IMR-90 (cell line): ENCODE measurements around the gene CALCOCO1. TPM values are rescaled to one million over a fixed set of nuclear protein-coding genes. Genes with fewer than 3 reads are reported as not detected.
A peak's percentile ranks its signal among the peaks of the same experiment; 100 is the strongest.

Experiments used
- ATAC-seq: fragments of 200-7000 bp; cut with Tn5 transposase; 2 replicates; pipeline ENCODE4 v1.9.1; 2020; ENCODE audit warnings: low read depth, mild to moderate bottlenecking, moderate library complexity
- BruUV-seq: library from RNA; stranded (reverse); fragments of 400-500 nt; replicated peaks from 2 replicates; lab custom pipeline; 2021; lab: Mats Ljungman, UMichigan
- CTCF ChIA-PET: fragments of 300-600 bp; formaldehyde crosslinking; extraction: SDS; loops from one replicate; lab custom pipeline; 2021; ENCODE audit warnings: antibody characterized with exemption; lab: Yijun Ruan, JAX
- POLR2A ChIA-PET: fragments of 300-600 bp; sonication (Branson Sonifier 250); formaldehyde crosslinking; loops from one replicate; lab custom pipeline; 2022; ENCODE audit warnings: antibody characterized with exemption; ENCODE audit not compliant: unreplicated experiment; lab: Charles Lee
- DNase-seq: peaks from one replicate; pipeline ENCODE4 v3.0.0; 2013
- H2AFZ ChIP-seq: replicated peaks from 2 replicates; pipeline ENCODE3; 2013; ENCODE audit warnings: low read length, mild to moderate bottlenecking; ENCODE audit not compliant: poor library complexity
- H2AK5ac ChIP-seq: 2 replicates; pipeline ENCODE4 v1.6.1; 2013; ENCODE audit warnings: low read depth, low read length, inconsistent platforms
- H2AK9ac ChIP-seq: replicated peaks from 2 replicates; pipeline ENCODE3; 2013; ENCODE audit warnings: mild to moderate bottlenecking, low read depth, low read length, moderate library complexity; ENCODE audit not compliant: poor library complexity
- H2BK120ac ChIP-seq: 2 replicates; pipeline ENCODE4 v1.6.1; 2013; ENCODE audit warnings: low read depth, low read length, inconsistent platforms
- H2BK15ac ChIP-seq: 3 replicates; pipeline ENCODE4 v1.6.1; 2013; ENCODE audit warnings: low read depth, low read length, inconsistent platforms
- H2BK20ac ChIP-seq: 2 replicates; pipeline ENCODE4 v1.6.1; 2013; ENCODE audit warnings: low read depth, mild to moderate bottlenecking, inconsistent platforms, low read length, moderate library complexity
- H2BK5ac ChIP-seq: 2 replicates; pipeline ENCODE4 v1.6.1; 2013; ENCODE audit warnings: mild to moderate bottlenecking, low read depth, low read length, inconsistent platforms; ENCODE audit not compliant: poor library complexity, severe bottlenecking
- H3K14ac ChIP-seq: replicated peaks from 2 replicates; pipeline ENCODE4 v1.6.1; 2013; ENCODE audit warnings: low read depth, low read length, inconsistent platforms
- H3K18ac ChIP-seq: 2 replicates; pipeline ENCODE4 v1.6.1; 2013; ENCODE audit warnings: low read depth, low read length, control low read depth
- H3K23ac ChIP-seq: 2 replicates; pipeline ENCODE4 v1.6.1; 2013; ENCODE audit warnings: low read depth, low read length, inconsistent platforms
- H3K27ac ChIP-seq: 2 replicates; pipeline ENCODE4 v1.5.1; 2013; ENCODE audit warnings: mild to moderate bottlenecking, control low read depth, low read length; ENCODE audit not compliant: insufficient read depth
- H3K27me3 ChIP-seq: 2 replicates; pipeline ENCODE4 v1.6.1; 2013; ENCODE audit warnings: low read length; ENCODE audit not compliant: control insufficient read depth, insufficient read depth
- H3K36me3 ChIP-seq: 2 replicates; pipeline ENCODE4 v1.6.1; 2013; ENCODE audit warnings: low read length, mixed read lengths; ENCODE audit not compliant: control insufficient read depth, insufficient read depth
- H3K4ac ChIP-seq: 2 replicates; pipeline ENCODE4 v1.6.1; 2013; ENCODE audit warnings: low read depth, low read length, inconsistent platforms
- H3K4me1 ChIP-seq: 2 replicates; pipeline ENCODE4 v1.6.1; 2013; ENCODE audit warnings: low read length, mixed read lengths; ENCODE audit not compliant: control insufficient read depth, insufficient read depth
- H3K4me2 ChIP-seq: 2 replicates; pipeline ENCODE4 v1.6.1; 2013; ENCODE audit warnings: low read depth, mild to moderate bottlenecking, control low read depth, low read length, moderate library complexity
- H3K4me3 ChIP-seq: 2 replicates; pipeline ENCODE4 v1.5.1; 2013; ENCODE audit warnings: low read depth, mild to moderate bottlenecking, control low read depth, low read length, moderate library complexity; ENCODE audit not compliant: insufficient read depth
- H3K56ac ChIP-seq: 2 replicates; pipeline ENCODE4 v1.6.1; 2013; ENCODE audit warnings: low read length, inconsistent platforms; ENCODE audit not compliant: insufficient read depth; ENCODE audit errors: extremely low read depth
- H3K79me1 ChIP-seq, 2 experiments: 2 replicates each; pipeline ENCODE4 v1.6.1; 2013; ENCODE audit warnings: low read length in 2 of 2, inconsistent platforms in 1 of 2, low read depth in 1 of 2
- H3K9ac ChIP-seq: 2 replicates; pipeline ENCODE4 v1.6.1; 2013; ENCODE audit warnings: low read depth, low read length, control low read depth
- H3K9me1 ChIP-seq: 2 replicates; pipeline ENCODE4 v1.6.1; 2013; ENCODE audit warnings: low read length, inconsistent platforms; ENCODE audit not compliant: insufficient read depth
- H3K9me3 ChIP-seq: 2 replicates; pipeline ENCODE4 v1.6.1; 2013; ENCODE audit warnings: low read length; ENCODE audit not compliant: control insufficient read depth, insufficient read depth
- H4K20me1 ChIP-seq: 2 replicates; pipeline ENCODE4 v1.6.1; 2013; ENCODE audit warnings: low read length, inconsistent platforms; ENCODE audit not compliant: insufficient read depth
- H4K5ac ChIP-seq: 2 replicates; pipeline ENCODE4 v1.6.1; 2013; ENCODE audit warnings: mild to moderate bottlenecking, low read depth, low read length, control low read depth
- H4K8ac ChIP-seq, 2 experiments: 2 replicates each; pipeline ENCODE4 v1.6.1; 2013; ENCODE audit warnings: low read depth in 2 of 2, low read length in 2 of 2, control low read depth in 1 of 2, inconsistent platforms in 1 of 2
- H4K91ac ChIP-seq: 2 replicates; pipeline ENCODE4 v1.6.1; 2013; ENCODE audit warnings: low read depth, low read length, inconsistent platforms; ENCODE audit not compliant: insufficient read depth
- ELK1 ChIP-seq: fragments of 150-350 bp; IDR thresholded peaks from 2 replicates; pipeline ENCODE4 v1.6.1; 2016; ENCODE audit warnings: low read depth, mild to moderate bottlenecking, low read length, moderate library complexity, borderline replicate concordance
- RAD21 ChIP-seq: IDR thresholded peaks from 2 replicates; pipeline ENCODE4 v1.6.1; 2012; ENCODE audit warnings: low read length, improper control_type of control experiment
- RCOR1 ChIP-seq: IDR thresholded peaks from 2 replicates; pipeline ENCODE4 v1.6.1; 2012; ENCODE audit warnings: mild to moderate bottlenecking, low read length, improper control_type of control experiment; ENCODE audit not compliant: insufficient replicate concordance
- RFX5 ChIP-seq: IDR thresholded peaks from 2 replicates; pipeline ENCODE4 v1.8.0; 2012; ENCODE audit warnings: low read depth, mild to moderate bottlenecking, low read length, moderate library complexity
- WGBS, 2 experiments: methylation state at CpG; one replicate each; pipeline versions ENCODE4 v1.1.5 to v1.1.7; 2013; ENCODE audit warnings: missing lambda C conversion rate in 2 of 2; ENCODE audit not compliant: insufficient read length in 1 of 2; ENCODE audit errors: extremely low coverage in 2 of 2; 5-methylcytosine and 5-hydroxymethylcytosine counted together
- dilution Hi-C: fragments of 300-500 bp; cut with HindIII; formaldehyde crosslinking; loops from one replicate; pipeline ENCODE4 v1.14.3; 2018; ENCODE audit warnings: low sequenced_read_pairs; ENCODE audit not compliant: unreplicated experiment
- in situ Hi-C: fragments of 300-500 bp; cut with MboI; formaldehyde crosslinking; loops from 3 replicates; pipeline ENCODE4 v1.14.3; 2019; ENCODE audit warnings: low sequenced_read_pairs, inconsistent platforms, mixed read lengths
- intact Hi-C: fragments of 100-400 bp; cut with micrococcal nuclease; formaldehyde crosslinking; loops from 2 replicates; pipeline ENCODE4 v1.10.0; 2022
- polyA plus RNA-seq, 3 experiments: library from polyadenylated mRNA; depleted of rRNA; stranded (reverse); fragments of >200 nt; gene quantifications; 2 replicates each; pipeline ENCODE4 v1.2.3, GENCODE V29; 2012; ENCODE audit warnings: low replicate concordance in 1 of 3
- total RNA-seq: library from RNA; depleted of rRNA; stranded (reverse); fragments of >200 nt; gene quantifications from 2 replicates; pipeline ENCODE4 v1.2.3, GENCODE V29; 2012
- TF ChIP-seq, protein P1 (sequence below): conservative IDR thresholded peaks from 2 replicates; pipeline ENCODE4 v1.5.1; 2012; ENCODE audit warnings: mild to moderate bottlenecking, low read depth, low read length, improper control_type of control experiment

The CALCOCO1 gene
- total and polyA plus RNA-seq, 2 of the 4 experiments (the other 2 are of a cell fraction): 156 to 169 TPM

GRCh38 chr12:53677016-53677799 lies 50.0 kb downstream of the CALCOCO1 start:
- no TSS peak for BruUV-seq
- peak overlapping the region; percentile 57 for H3K9ac ChIP-seq
- H3K18ac ChIP-seq: peak overlapping the region; percentile 54
- 7% methylated on average over 6 of the region's 51 CpGs; no CpG with 5 or more reads in 1 of the 2 experiments for WGBS, 2 experiments
- H3K23ac ChIP-seq: peak overlapping the region; percentile 85
- no peaks in the 10 kb centered on the region for H3K9me3 ChIP-seq
- in situ Hi-C loops (loop anchor here (5.0 kb wide), 1 partner anchor 135 kb away; no protein-coding TSS in a partner anchor), intact Hi-C loops (loop anchor here (5.0 kb wide), 1 partner anchor 50 kb away; the partner anchor contains the start of gene CALCOCO1), dilution Hi-C loops (no loop called here)
- peak overlapping the region; percentile 76 for H3K4me2 ChIP-seq
- H4K8ac ChIP-seq: peak overlapping the region; percentile 75 to 98
- peak overlapping the region; percentile 7 for H2BK120ac ChIP-seq
- H3K4ac ChIP-seq: peak overlapping the region; percentile 69
- peak overlapping the region; percentile 83 for H4K91ac ChIP-seq
- peaks cover 18% of the 10 kb centered on the region for H3K4me1 ChIP-seq
- ATAC-seq: no peak; the same call in 1 of the 2 replicates
- ChIA-PET POLR2A (interaction anchor here (0.6 kb wide), 1 partner anchor 632 kb away, joined by 4 read pairs; no protein-coding TSS in a partner anchor), CTCF (interaction anchor here (1.2 to 1.5 kb wide), 3 partner anchors 25 to 133 kb away, joined by 3 to 7 read pairs (median 4); no protein-coding TSS in a partner anchor)
- peak overlapping the region; percentile 30 for H3K14ac ChIP-seq
- peaks cover 6% of the 10 kb centered on the region for H3K36me3 ChIP-seq
- peaks cover 20 to 29% of the 10 kb centered on the region in 2 experiments for H3K79me1 ChIP-seq
- peak overlapping the region; percentile 85 for H2AK5ac ChIP-seq
- H3K27ac ChIP-seq: peak overlapping the region; percentile 75
- no peak for DNase-seq
- H2BK20ac ChIP-seq: peak overlapping the region; percentile 32; the same call in 1 of the 2 replicates
- H3K27me3 ChIP-seq: no peaks in the 10 kb centered on the region
- 0 out of 2 replicates have a peak overlapping the region, but pooled peaks have one; percentile 58 for H3K56ac ChIP-seq
- H2BK5ac ChIP-seq: peak overlapping the region; percentile 75
- peak overlapping the region; percentile 89 for H4K5ac ChIP-seq
- H2AFZ ChIP-seq: peak overlapping the region; percentile 97
- H2AK9ac ChIP-seq: peak overlapping the region; percentile 29
- H3K4me3 ChIP-seq: no peak overlapping the region
- peak overlapping the region; percentile 80; the same call in 2 of the 3 replicates for H2BK15ac ChIP-seq
- H3K9me1 ChIP-seq: 0 out of 2 replicates have a peak, but pooled peaks cover 12% of the 10 kb centered on the region
- H4K20me1 ChIP-seq: no peaks in the 10 kb centered on the region
- TF ChIP-seq ELK1 (no peak), RCOR1 (no peak), RAD21 (no peak), RFX5 (no peak)
- TF ChIP-seq, protein P1, sequence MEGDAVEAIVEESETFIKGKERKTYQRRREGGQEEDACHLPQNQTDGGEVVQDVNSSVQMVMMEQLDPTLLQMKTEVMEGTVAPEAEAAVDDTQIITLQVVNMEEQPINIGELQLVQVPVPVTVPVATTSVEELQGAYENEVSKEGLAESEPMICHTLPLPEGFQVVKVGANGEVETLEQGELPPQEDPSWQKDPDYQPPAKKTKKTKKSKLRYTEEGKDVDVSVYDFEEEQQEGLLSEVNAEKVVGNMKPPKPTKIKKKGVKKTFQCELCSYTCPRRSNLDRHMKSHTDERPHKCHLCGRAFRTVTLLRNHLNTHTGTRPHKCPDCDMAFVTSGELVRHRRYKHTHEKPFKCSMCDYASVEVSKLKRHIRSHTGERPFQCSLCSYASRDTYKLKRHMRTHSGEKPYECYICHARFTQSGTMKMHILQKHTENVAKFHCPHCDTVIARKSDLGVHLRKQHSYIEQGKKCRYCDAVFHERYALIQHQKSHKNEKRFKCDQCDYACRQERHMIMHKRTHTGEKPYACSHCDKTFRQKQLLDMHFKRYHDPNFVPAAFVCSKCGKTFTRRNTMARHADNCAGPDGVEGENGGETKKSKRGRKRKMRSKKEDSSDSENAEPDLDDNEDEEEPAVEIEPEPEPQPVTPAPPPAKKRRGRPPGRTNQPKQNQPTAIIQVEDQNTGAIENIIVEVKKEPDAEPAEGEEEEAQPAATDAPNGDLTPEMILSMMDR: no peak
